Measurements from ENCODE around the gene MEIOB. TPM values are rescaled to one million over a fixed set of nuclear protein-coding genes. Genes with fewer than 3 reads are reported as not detected.

MEIOB gene
- total RNA-seq, 1 donor from 2014 or later: not detected

Other genes with a start within 250 kb of the MEIOB start
- 41.5 TPM for gene JPT2, start 193.9 kb downstream of the MEIOB start, total RNA-seq
- 66.4 TPM for gene MAPK8IP3, start 166.0 kb downstream of the MEIOB start, total RNA-seq
- 33.9 TPM for gene NME3, start 100.6 kb downstream of the MEIOB start, total RNA-seq
- gene EME2, start 99.4 kb downstream of the MEIOB start, total RNA-seq: 8.2 TPM
- 80.8 TPM for gene MRPS34, start 99.0 kb downstream of the MEIOB start, total RNA-seq
- 36.1 TPM for gene SPSB3, start 89.6 kb downstream of the MEIOB start, total RNA-seq
- 37.9 TPM for gene NUBP2, start 89.2 kb downstream of the MEIOB start, total RNA-seq
- gene IGFALS, start 78.5 kb downstream of the MEIOB start, total RNA-seq: not detected
- 171 TPM for gene HAGH, start 45.3 kb downstream of the MEIOB start, total RNA-seq
- 28.3 TPM for gene FAHD1, start 45.0 kb downstream of the MEIOB start, total RNA-seq
- not detected for gene HS3ST6, start 46.3 kb upstream of the MEIOB start, total RNA-seq
- 25.3 TPM for gene MSRB1, start 71.0 kb upstream of the MEIOB start, total RNA-seq
- 271 TPM for gene RPL3L, start 82.5 kb upstream of the MEIOB start, total RNA-seq
- 737 TPM for gene NDUFB10, start 87.4 kb upstream of the MEIOB start, total RNA-seq
- 907 TPM for gene RPS2, start 92.7 kb upstream of the MEIOB start, total RNA-seq
- not detected for gene RNF151, start 94.7 kb upstream of the MEIOB start, total RNA-seq
- 24.9 TPM for gene TBL3, start 99.9 kb upstream of the MEIOB start, total RNA-seq
- gene NOXO1, start 109.3 kb upstream of the MEIOB start, total RNA-seq: 0.22 TPM
- gene GFER, start 112.0 kb upstream of the MEIOB start, total RNA-seq: 25.8 TPM
- gene SYNGR3, start 117.8 kb upstream of the MEIOB start, total RNA-seq: 0.62 TPM
- 18.5 TPM for gene ZNF598, start 137.7 kb upstream of the MEIOB start, total RNA-seq
- gene NPW, start 147.6 kb upstream of the MEIOB start, total RNA-seq: not detected
- 292 TPM for gene NHERF2, start 154.7 kb upstream of the MEIOB start, total RNA-seq
- gene NTHL1, start 175.7 kb upstream of the MEIOB start, total RNA-seq: 23.3 TPM
- gene TSC2, start 175.8 kb upstream of the MEIOB start, total RNA-seq: 62.8 TPM